WI38 (cell line): Measurements from ENCODE around the gene ABCC9.
"Not testable (repeated sequence)": the region's sequence is repeated elsewhere in the genome, so short reads cannot be mapped to it uniquely, and the experiment has no call there.

Experiments
- H3K4me3 ChIP-seq: 2 replicates; pipeline ENCODE4 v1.5.1; 2011; ENCODE audit warnings: low read depth, mild to moderate bottlenecking, control low read depth, low read length
- CTCF ChIP-seq: IDR thresholded peaks from 2 replicates; pipeline ENCODE4 v1.5.1; 2012; ENCODE audit warnings: low read depth, mild to moderate bottlenecking, control low read depth, low read length

The ABCC9 gene

GRCh38 chr12:21809100-21809499 lies 132.1 kb downstream of the ABCC9 start:
- no peak for TF ChIP-seq CTCF
- no peak overlapping the region for H3K4me3 ChIP-seq

- no peak for TF ChIP-seq CTCF
Measured at GRCh38 chr12:21806255-21806654, 135.0 kb downstream of the ABCC9 start.

GRCh38 chr12:21801522-21802288 lies 139.5 kb downstream of the ABCC9 start:
- no peak for TF ChIP-seq CTCF

More at GRCh38 chr12:21806255-21806654, 135.0 kb downstream of the ABCC9 start:
- no peak overlapping the region for H3K4me3 ChIP-seq

GRCh38 chr12:21800011-21800410 lies 141.2 kb downstream of the ABCC9 start:
- H3K4me3 ChIP-seq, result no peak overlapping the region
- TF ChIP-seq CTCF, result no peak

More at GRCh38 chr12:21801522-21802288, 139.5 kb downstream of the ABCC9 start:
- no peak overlapping the region for H3K4me3 ChIP-seq

- TF ChIP-seq CTCF, result no peak
- H3K4me3 ChIP-seq, result no peak overlapping the region
Measured at GRCh38 chr12:21797539-21797938, 143.7 kb downstream of the ABCC9 start.

- H3K4me3 ChIP-seq, result no peak overlapping the region
- no peak for TF ChIP-seq CTCF
Measured at GRCh38 chr12:21795648-21796328, 145.4 kb downstream of the ABCC9 start.

GRCh38 chr12:21794807-21795595 lies 146.2 kb downstream of the ABCC9 start:
- not testable (repeated sequence) for H3K4me3 ChIP-seq

GRCh38 chr12:21789687-21790086 lies 151.5 kb downstream of the ABCC9 start:
- H3K4me3 ChIP-seq, result not testable (repeated sequence)
